ENCODE results near the gene UNC79.
A peak's percentile ranks its signal among the peaks of the same experiment; 100 is the strongest.
"Not testable (repeated sequence)": the region's sequence is repeated elsewhere in the genome, so short reads cannot be mapped to it uniquely, and the experiment has no call there.

UNC79 gene

GRCh38 chr14:93431036-93431670, 414 bp downstream of the UNC79 start:
- Histone ChIP-seq H3K4me3 (ENCODE audit: insufficient read depth, low read depth, low read length) (peak overlapping the region; percentile 57), H3K4me1 (ENCODE audit: control insufficient read depth, insufficient read depth, low read length) (peaks cover 3% of the 10 kb centered on the region), H3K27ac (ENCODE audit: insufficient read depth, low read depth, low read length, poor library complexity, severe bottlenecking) (no peak overlapping the region), H3K9me3 (ENCODE audit: control insufficient read depth, low read length) (no peaks in the 10 kb centered on the region), H3K27me3 (ENCODE audit: control insufficient read depth, insufficient read depth, low read length, poor library complexity, severe bottlenecking) (peaks cover 17% of the 10 kb centered on the region), H3K36me3 (ENCODE audit: control insufficient read depth, insufficient read depth, low read length) (no peaks in the 10 kb centered on the region)
- 1% methylated on average over 26 of the region's 27 CpGs for WGBS, 2 experiments

DNA sequence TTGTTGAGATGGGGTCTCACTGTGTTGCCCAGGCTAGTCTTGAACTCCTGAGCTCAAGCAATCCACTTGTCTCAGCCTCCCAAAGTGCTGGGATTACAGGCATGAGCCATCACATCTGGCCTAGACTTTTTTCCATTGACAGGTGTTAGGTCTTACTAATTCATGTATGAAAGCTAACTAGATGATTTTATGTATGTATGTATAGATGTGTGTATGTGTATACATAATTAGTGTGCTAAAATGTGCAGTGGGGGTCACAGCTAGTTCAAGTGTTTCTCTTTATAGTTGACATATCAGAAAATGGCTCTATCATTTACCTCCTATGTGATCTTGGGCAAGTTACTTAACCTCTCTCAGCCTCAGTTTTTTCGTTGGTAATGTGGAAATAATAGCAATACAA, 23.5 kb downstream of the UNC79 start:
- Histone ChIP-seq H3K4me1 (ENCODE audit: control insufficient read depth, insufficient read depth, low read length) (no peaks in the 10 kb centered on the region), H3K9me3 (ENCODE audit: control insufficient read depth, low read length) (no peaks in the 10 kb centered on the region), H3K27ac (ENCODE audit: insufficient read depth, low read depth, low read length, poor library complexity, severe bottlenecking) (no peak overlapping the region), H3K4me3 (ENCODE audit: insufficient read depth, low read depth, low read length) (no peak overlapping the region), H3K36me3 (ENCODE audit: control insufficient read depth, insufficient read depth, low read length) (no peaks in the 10 kb centered on the region), H3K27me3 (ENCODE audit: control insufficient read depth, insufficient read depth, low read length, poor library complexity, severe bottlenecking) (no peaks in the 10 kb centered on the region)
- WGBS, 2 experiments: no CpG with 5 or more reads among the region's 1 CpG

GRCh38 chr14:93456356-93456755, 25.6 kb downstream of the UNC79 start:
- Histone ChIP-seq H3K4me1 (ENCODE audit: control insufficient read depth, insufficient read depth, low read length) (no peaks in the 10 kb centered on the region), H3K27ac (ENCODE audit: insufficient read depth, low read depth, low read length, poor library complexity, severe bottlenecking) (no peak overlapping the region), H3K27me3 (ENCODE audit: control insufficient read depth, insufficient read depth, low read length, poor library complexity, severe bottlenecking) (no peaks in the 10 kb centered on the region), H3K36me3 (ENCODE audit: control insufficient read depth, insufficient read depth, low read length) (no peaks in the 10 kb centered on the region), H3K4me3 (ENCODE audit: insufficient read depth, low read depth, low read length) (no peak overlapping the region), H3K9me3 (ENCODE audit: control insufficient read depth, low read length) (no peaks in the 10 kb centered on the region)

DNA sequence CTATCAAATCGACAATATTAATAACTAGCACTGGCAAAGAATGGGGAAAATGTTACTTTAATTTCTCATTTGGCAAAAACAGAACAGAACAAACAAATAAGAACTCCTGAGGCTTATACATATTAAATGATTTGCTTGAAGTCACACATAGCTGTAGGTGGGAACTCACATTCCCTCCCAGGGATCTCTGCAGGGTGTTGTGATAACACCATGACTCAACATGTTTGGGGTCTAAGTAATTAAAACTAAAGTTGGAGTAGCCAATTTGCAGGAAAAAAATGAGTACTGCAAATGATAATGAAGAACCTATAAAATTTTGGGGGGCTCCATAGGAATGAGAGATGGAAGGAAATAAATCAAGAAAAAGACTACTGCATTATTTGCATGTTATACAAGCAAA, 27.5 kb downstream of the UNC79 start:
- H3K4me1 ChIP-seq (ENCODE audit: control insufficient read depth, insufficient read depth, low read length): no peaks in the 10 kb centered on the region
- H3K9me3 ChIP-seq (ENCODE audit: control insufficient read depth, low read length): no peaks in the 10 kb centered on the region
- no peak overlapping the region for H3K27ac ChIP-seq (ENCODE audit: insufficient read depth, low read depth, low read length, poor library complexity, severe bottlenecking)
- H3K4me3 ChIP-seq (ENCODE audit: insufficient read depth, low read depth, low read length): no peak overlapping the region
- no peaks in the 10 kb centered on the region for H3K27me3 ChIP-seq (ENCODE audit: control insufficient read depth, insufficient read depth, low read length, poor library complexity, severe bottlenecking)
- 80% methylated on average over 1 of the region's 1 CpG; no CpG with 5 or more reads in 1 of the 2 experiments for WGBS, 2 experiments
- no peaks in the 10 kb centered on the region for H3K36me3 ChIP-seq (ENCODE audit: control insufficient read depth, insufficient read depth, low read length)

DNA sequence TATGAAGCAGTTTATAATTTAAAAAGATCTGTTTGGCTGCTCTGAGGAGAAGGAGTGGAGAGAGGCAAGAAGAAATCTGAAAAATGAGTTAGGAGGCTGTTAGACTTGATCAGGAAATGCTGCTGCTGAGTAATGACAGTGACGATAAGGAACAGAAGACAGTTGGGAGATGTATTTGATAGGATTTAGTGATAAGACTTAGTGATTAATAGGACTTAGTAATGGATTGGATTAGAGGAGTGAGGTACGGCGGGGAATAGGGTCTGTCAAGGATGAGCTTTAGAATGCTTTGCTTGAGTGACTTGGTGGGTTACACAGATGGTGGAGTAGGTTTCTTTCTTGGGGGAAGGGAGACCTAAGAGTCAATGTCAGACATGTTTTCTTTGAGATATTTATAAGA, 31.7 kb downstream of the UNC79 start:
- H3K4me1 ChIP-seq (ENCODE audit: control insufficient read depth, insufficient read depth, low read length): no peaks in the 10 kb centered on the region
- H3K4me3 ChIP-seq (ENCODE audit: insufficient read depth, low read depth, low read length): no peak overlapping the region
- WGBS, 2 experiments: 94 to 97% methylated on average over 3 of the region's 3 CpGs

DNA sequence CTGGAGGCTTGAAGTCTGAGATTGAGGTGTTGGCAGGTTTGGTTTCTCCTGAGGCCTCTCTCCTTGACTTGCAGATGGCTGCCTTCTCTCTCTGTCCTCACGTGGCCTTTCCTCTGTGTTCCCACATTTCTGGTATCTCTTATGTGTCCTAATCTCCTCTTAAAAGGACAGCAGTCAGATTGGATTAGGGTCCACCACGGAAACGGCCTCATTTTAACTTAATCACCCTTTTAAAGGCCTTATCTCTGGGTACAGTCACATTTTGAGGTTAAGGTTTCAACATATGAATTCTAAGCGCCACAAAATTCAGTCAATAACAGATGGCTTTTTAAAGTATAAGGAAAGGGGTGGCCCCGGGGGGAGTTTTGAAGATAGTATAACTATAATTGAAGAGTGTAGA, 33.5 kb downstream of the UNC79 start:
- H3K4me1 ChIP-seq (ENCODE audit: control insufficient read depth, insufficient read depth, low read length): no peaks in the 10 kb centered on the region
- H3K4me3 ChIP-seq (ENCODE audit: insufficient read depth, low read depth, low read length): no peak overlapping the region
- WGBS, 2 experiments: 86 to 88% methylated on average over 5 of the region's 5 CpGs
- no peaks in the 10 kb centered on the region for H3K36me3 ChIP-seq (ENCODE audit: control insufficient read depth, insufficient read depth, low read length)
- H3K27me3 ChIP-seq (ENCODE audit: control insufficient read depth, insufficient read depth, low read length, poor library complexity, severe bottlenecking): no peaks in the 10 kb centered on the region
- no peaks in the 10 kb centered on the region for H3K9me3 ChIP-seq (ENCODE audit: control insufficient read depth, low read length)
- H3K27ac ChIP-seq (ENCODE audit: insufficient read depth, low read depth, low read length, poor library complexity, severe bottlenecking): no peak overlapping the region

More for the DNA sequence above, 31.7 kb downstream of the UNC79 start:
- Histone ChIP-seq H3K27me3 (ENCODE audit: control insufficient read depth, insufficient read depth, low read length, poor library complexity, severe bottlenecking) (no peaks in the 10 kb centered on the region), H3K36me3 (ENCODE audit: control insufficient read depth, insufficient read depth, low read length) (no peaks in the 10 kb centered on the region), H3K9me3 (ENCODE audit: control insufficient read depth, low read length) (no peaks in the 10 kb centered on the region), H3K27ac (ENCODE audit: insufficient read depth, low read depth, low read length, poor library complexity, severe bottlenecking) (no peak overlapping the region)

DNA sequence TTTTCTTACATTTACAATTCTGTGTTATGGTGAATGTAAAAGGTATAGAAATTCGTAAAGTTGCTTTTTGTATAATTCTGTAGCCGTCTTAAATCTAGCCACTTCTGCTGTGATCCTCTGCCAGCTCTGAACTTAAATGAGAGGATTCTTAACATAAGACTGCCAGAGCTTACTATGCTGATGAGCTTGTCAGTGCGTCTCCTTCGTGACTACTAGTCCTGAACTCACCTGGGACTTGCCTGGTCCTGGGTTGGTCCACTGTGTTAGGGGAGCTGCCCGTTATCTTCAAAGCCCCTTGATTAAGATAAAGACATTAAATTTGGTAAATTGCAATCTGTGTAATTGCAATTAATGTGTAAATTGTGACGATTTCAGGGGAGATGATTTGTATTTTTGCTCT, 44.7 kb downstream of the UNC79 start:
- H3K27me3 ChIP-seq (ENCODE audit: control insufficient read depth, insufficient read depth, low read length, poor library complexity, severe bottlenecking): no peaks in the 10 kb centered on the region
- 81 to 83% methylated on average over 6 of the region's 6 CpGs for WGBS, 2 experiments
- H3K4me1 ChIP-seq (ENCODE audit: control insufficient read depth, insufficient read depth, low read length): no peaks in the 10 kb centered on the region
- H3K4me3 ChIP-seq (ENCODE audit: insufficient read depth, low read depth, low read length): no peak overlapping the region
- H3K36me3 ChIP-seq (ENCODE audit: control insufficient read depth, insufficient read depth, low read length): no peaks in the 10 kb centered on the region
- H3K27ac ChIP-seq (ENCODE audit: insufficient read depth, low read depth, low read length, poor library complexity, severe bottlenecking): no peak overlapping the region
- no peaks in the 10 kb centered on the region for H3K9me3 ChIP-seq (ENCODE audit: control insufficient read depth, low read length)

GRCh38 chr14:93476305-93476704, 45.6 kb downstream of the UNC79 start:
- 94 to 98% methylated on average over 3 of the region's 3 CpGs for WGBS, 2 experiments
- no peaks in the 10 kb centered on the region for H3K9me3 ChIP-seq (ENCODE audit: control insufficient read depth, low read length)
- no peak overlapping the region for H3K27ac ChIP-seq (ENCODE audit: insufficient read depth, low read depth, low read length, poor library complexity, severe bottlenecking)
- no peak overlapping the region for H3K4me3 ChIP-seq (ENCODE audit: insufficient read depth, low read depth, low read length)
- H3K36me3 ChIP-seq (ENCODE audit: control insufficient read depth, insufficient read depth, low read length): no peaks in the 10 kb centered on the region
- no peaks in the 10 kb centered on the region for H3K27me3 ChIP-seq (ENCODE audit: control insufficient read depth, insufficient read depth, low read length, poor library complexity, severe bottlenecking)
- no peaks in the 10 kb centered on the region for H3K4me1 ChIP-seq (ENCODE audit: control insufficient read depth, insufficient read depth, low read length)

DNA sequence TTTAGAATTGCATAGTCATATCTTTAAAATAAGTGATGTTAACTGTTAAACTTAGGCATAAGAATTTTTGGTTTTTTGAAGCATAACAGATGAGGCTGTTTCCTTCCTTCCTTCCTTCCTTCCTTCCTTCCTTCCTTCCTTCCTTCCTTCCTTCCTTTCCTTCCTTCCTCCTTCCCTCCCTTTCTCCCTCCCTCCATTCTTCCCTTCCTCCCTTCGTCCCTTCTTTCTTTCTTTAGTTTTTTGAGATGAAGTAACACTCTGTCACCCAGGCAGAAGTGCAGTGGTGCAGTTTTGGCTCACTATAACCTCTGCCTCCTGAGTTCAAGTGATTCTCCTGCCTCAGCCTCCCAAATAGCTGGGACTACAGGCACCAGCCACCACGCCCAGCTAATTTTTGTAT, 48.3 kb downstream of the UNC79 start:
- H3K9me3 ChIP-seq (ENCODE audit: control insufficient read depth, low read length); H3K4me1 ChIP-seq (ENCODE audit: control insufficient read depth, insufficient read depth, low read length); H3K27ac ChIP-seq (ENCODE audit: insufficient read depth, low read depth, low read length, poor library complexity, severe bottlenecking); H3K36me3 ChIP-seq (ENCODE audit: control insufficient read depth, insufficient read depth, low read length); H3K4me3 ChIP-seq (ENCODE audit: insufficient read depth, low read depth, low read length); H3K27me3 ChIP-seq (ENCODE audit: control insufficient read depth, insufficient read depth, low read length, poor library complexity, severe bottlenecking): not testable (repeated sequence)
- WGBS, 2 experiments: 86% methylated on average over 1 of the region's 2 CpGs

DNA sequence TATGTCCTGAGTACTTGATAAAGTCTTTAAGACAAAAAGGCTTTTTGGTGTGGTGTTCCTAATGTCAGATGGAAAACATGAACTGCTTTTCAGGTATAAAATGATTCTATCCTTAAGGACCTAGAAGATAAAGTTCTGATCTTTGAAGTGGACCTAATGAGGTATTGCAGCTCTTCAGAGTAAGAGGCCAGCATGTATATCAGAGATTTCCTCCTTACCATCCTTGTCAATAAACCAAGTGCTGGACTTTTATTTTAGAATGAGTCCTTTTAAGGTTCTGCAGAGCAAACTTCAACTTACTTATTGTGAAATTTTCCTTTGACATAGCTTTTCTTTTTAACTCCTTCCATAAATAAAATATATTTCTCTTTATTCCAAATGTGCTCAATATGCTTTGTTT, 50.1 kb downstream of the UNC79 start:
- Histone ChIP-seq H3K36me3 (ENCODE audit: control insufficient read depth, insufficient read depth, low read length) (no peaks in the 10 kb centered on the region), H3K4me1 (ENCODE audit: control insufficient read depth, insufficient read depth, low read length) (no peaks in the 10 kb centered on the region), H3K4me3 (ENCODE audit: insufficient read depth, low read depth, low read length) (no peak overlapping the region), H3K9me3 (ENCODE audit: control insufficient read depth, low read length) (no peaks in the 10 kb centered on the region), H3K27me3 (ENCODE audit: control insufficient read depth, insufficient read depth, low read length, poor library complexity, severe bottlenecking) (no peaks in the 10 kb centered on the region), H3K27ac (ENCODE audit: insufficient read depth, low read depth, low read length, poor library complexity, severe bottlenecking) (no peak overlapping the region)

- H3K9me3 ChIP-seq (ENCODE audit: control insufficient read depth, low read length): no peaks in the 10 kb centered on the region
- no peaks in the 10 kb centered on the region for H3K36me3 ChIP-seq (ENCODE audit: control insufficient read depth, insufficient read depth, low read length)
- H3K27ac ChIP-seq (ENCODE audit: insufficient read depth, low read depth, low read length, poor library complexity, severe bottlenecking): no peak overlapping the region
- H3K4me3 ChIP-seq (ENCODE audit: insufficient read depth, low read depth, low read length): no peak overlapping the region
- no peaks in the 10 kb centered on the region for H3K27me3 ChIP-seq (ENCODE audit: control insufficient read depth, insufficient read depth, low read length, poor library complexity, severe bottlenecking)
- no peaks in the 10 kb centered on the region for H3K4me1 ChIP-seq (ENCODE audit: control insufficient read depth, insufficient read depth, low read length)
- WGBS, 2 experiments: 87 to 100% methylated on average over 1 to 2 of the region's 2 CpGs
These were observed 51.0 kb downstream of the UNC79 start for GRCh38 chr14:93481758-93482157.

All from ectodermal cell (in vitro differentiated cells).